Endodermal cell (in vitro differentiated cells): ENCODE results near the gene FAR1. TPM values are rescaled to one million over a fixed set of nuclear protein-coding genes. Genes with fewer than 3 reads are reported as not detected.

Experiments
- DNase-seq: peaks from one replicate; pipeline ENCODE4 v3.0.0-alpha.2; 2017
- H3K27ac ChIP-seq: 2 replicates; pipeline ENCODE4 v1.5.1; 2013; ENCODE audit warnings: mild to moderate bottlenecking, low read depth, low read length, moderate library complexity
- H3K27me3 ChIP-seq: 2 replicates; pipeline ENCODE4 v1.6.1; 2013; ENCODE audit warnings: mild to moderate bottlenecking, low read length, moderate library complexity; ENCODE audit not compliant: insufficient read depth, control insufficient read depth, poor library complexity, severe bottlenecking
- H3K36me3 ChIP-seq: 2 replicates; pipeline ENCODE4 v1.7.0; 2013; ENCODE audit warnings: mild to moderate bottlenecking, low read length, moderate library complexity; ENCODE audit not compliant: control insufficient read depth, insufficient read depth
- H3K4me1 ChIP-seq: one replicate; pipeline ENCODE4 v1.7.0; 2013; ENCODE audit warnings: low read length; ENCODE audit not compliant: control insufficient read depth, insufficient read depth
- H3K4me3 ChIP-seq: 2 replicates; pipeline ENCODE4 v1.5.1; 2013; ENCODE audit warnings: mild to moderate bottlenecking, low read length, moderate library complexity
- H3K9ac ChIP-seq: 2 replicates; pipeline ENCODE4 v1.6.1; 2013; ENCODE audit warnings: mild to moderate bottlenecking, low read length, moderate library complexity; ENCODE audit not compliant: poor library complexity, severe bottlenecking; ENCODE audit errors: extremely low read depth
- H3K9me3 ChIP-seq: 2 replicates; pipeline ENCODE4 v1.6.1; 2013; ENCODE audit warnings: mild to moderate bottlenecking, low read length, moderate library complexity; ENCODE audit not compliant: control insufficient read depth
- H3K27ac Mint-ChIP-seq: 2 replicates; pipeline ENCODE4 v1.8.0; 2020; ENCODE audit warnings: mixed read lengths
- H3K27me3 Mint-ChIP-seq: 2 replicates; pipeline ENCODE4 v1.8.0; 2021; ENCODE audit warnings: mild to moderate bottlenecking, mixed read lengths; ENCODE audit not compliant: insufficient read depth
- H3K36me3 Mint-ChIP-seq: 2 replicates; pipeline ENCODE4 v1.8.0; 2020; ENCODE audit warnings: low read depth, mixed read lengths
- H3K4me1 Mint-ChIP-seq: 2 replicates; pipeline ENCODE4 v1.8.0; 2020; ENCODE audit warnings: mixed read lengths
- H3K4me3 Mint-ChIP-seq: 2 replicates; pipeline ENCODE4 v1.8.0; 2020; ENCODE audit warnings: mild to moderate bottlenecking, moderate library complexity, mixed read lengths
- H3K9me3 Mint-ChIP-seq: 2 replicates; pipeline ENCODE4 v1.8.0; 2020; ENCODE audit warnings: mild to moderate bottlenecking, mixed read lengths
- CTCF ChIP-seq: fragments of 200-600 bp; sonication (generic); conservative IDR thresholded peaks from 2 replicates; pipeline ENCODE4 v1.5.0; 2021; ENCODE audit warnings: antibody characterized with exemption, mild to moderate bottlenecking
- WGBS, 2 experiments: methylation state at CpG; one replicate each; pipeline versions ENCODE4 v1.1.5 to v1.1.7; 2013; ENCODE audit warnings: missing lambda C conversion rate in 2 of 2, mixed read lengths in 1 of 2; ENCODE audit not compliant: insufficient coverage in 1 of 2, insufficient read length in 1 of 2; 5-methylcytosine and 5-hydroxymethylcytosine counted together
- total RNA-seq, 2 donors: library from RNA; stranded (reverse); fragmentation: NEBNext Ultra II Directional in 1 of 2; extraction: Animal tissue kit (Norgen Biotek cat#: 25700) in 1 of 2; gene quantifications; 2 replicates in 1 of 2; 3 replicates in 1 of 2; pipeline ENCODE4 v1.2.1, GENCODE V29; 2021

The FAR1 gene
- total RNA-seq, 2 donors from 2014 or later, result 98.3 to 98.8 TPM

DNA sequence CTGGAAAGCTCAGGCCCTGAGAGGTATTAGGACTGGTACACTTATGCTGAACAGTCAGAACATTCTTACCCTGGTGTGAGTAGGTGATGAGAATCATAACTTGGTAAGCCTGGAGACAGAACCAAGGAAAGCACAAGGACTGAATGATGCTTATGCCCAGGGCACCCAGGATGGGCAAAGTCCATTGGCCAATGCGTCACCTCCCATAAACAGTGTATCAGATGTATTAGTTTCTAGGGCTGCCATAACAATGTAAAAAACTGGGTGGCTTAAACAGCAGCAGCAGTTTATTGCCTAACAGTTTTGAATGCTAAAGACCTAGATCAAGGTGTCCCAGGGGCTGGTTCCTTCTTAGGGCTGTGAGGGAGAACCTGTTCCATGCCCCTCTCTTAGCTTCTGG lies 107.0 kb downstream of the FAR1 start:
- peaks cover 11% of the 10 kb centered on the region for H3K27me3 ChIP-seq
- no peak overlapping the region for H3K9ac ChIP-seq
- 96 to 100% methylated on average over 1 of the region's 1 CpG for WGBS, 2 experiments
- TF ChIP-seq CTCF, result no peak
- H3K9me3 ChIP-seq, result peaks cover 4% of the 10 kb centered on the region
- no peaks in the 10 kb centered on the region for H3K36me3 ChIP-seq
- peaks cover 4% of the 10 kb centered on the region for H3K4me1 ChIP-seq
- Mint-ChIP-seq H3K36me3 (no peaks in the 10 kb centered on the region), H3K27ac (no peak overlapping the region), H3K4me1 (peaks cover 32% of the 10 kb centered on the region), H3K4me3 (no peak overlapping the region), H3K27me3 (peaks cover 19% of the 10 kb centered on the region), H3K9me3 (peaks cover 3% of the 10 kb centered on the region)
- no peak overlapping the region for H3K4me3 ChIP-seq
- DNase-seq, result no peak
- H3K27ac ChIP-seq, result no peak overlapping the region

DNA sequence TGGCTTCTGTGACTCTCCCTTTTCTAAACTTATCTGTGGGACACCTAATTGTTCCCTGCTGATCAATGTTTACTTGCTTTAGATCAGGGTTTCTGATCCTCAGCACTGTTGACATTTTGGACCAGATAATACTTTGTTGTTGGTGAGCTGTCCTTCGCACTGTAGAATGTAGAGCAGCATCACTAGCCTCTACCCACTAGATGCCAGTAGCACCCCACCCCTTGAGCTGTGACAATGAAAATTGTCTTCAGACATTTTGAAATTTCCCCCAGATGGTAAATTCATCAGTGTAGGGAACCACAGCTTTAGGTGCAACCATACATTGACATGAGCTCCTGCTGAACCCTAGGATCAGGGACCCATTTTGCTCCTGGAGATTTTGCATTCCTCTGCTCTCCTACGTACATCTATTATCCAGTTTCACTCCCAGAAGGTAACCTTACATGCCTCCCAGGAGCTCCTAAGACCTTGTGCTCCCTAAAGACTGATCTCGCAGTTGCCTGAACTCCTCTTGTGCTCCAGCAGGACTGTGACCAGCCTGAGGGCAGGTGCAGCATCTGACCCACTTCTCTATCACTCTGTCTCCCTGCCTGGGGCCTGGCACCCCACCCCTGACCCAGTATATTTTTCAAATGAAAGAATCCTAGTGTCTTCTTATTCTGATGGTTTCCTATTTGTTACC lies 107.8 kb downstream of the FAR1 start:
- Mint-ChIP-seq H3K4me3 (no peak overlapping the region), H3K9me3 (peaks cover 3% of the 10 kb centered on the region), H3K27ac (peak overlapping the region; percentile 59), H3K4me1 (peaks cover 32% of the 10 kb centered on the region), H3K27me3 (peaks cover 19% of the 10 kb centered on the region), H3K36me3 (no peaks in the 10 kb centered on the region)
- 79 to 80% methylated on average over 1 to 3 of the region's 3 CpGs for WGBS, 2 experiments
- H3K36me3 ChIP-seq, result no peaks in the 10 kb centered on the region
- no peak overlapping the region for H3K27ac ChIP-seq
- no peak overlapping the region for H3K4me3 ChIP-seq
- DNase-seq, result peak; percentile 76
- peaks cover 4% of the 10 kb centered on the region for H3K9me3 ChIP-seq
- peaks cover 6% of the 10 kb centered on the region for H3K27me3 ChIP-seq
- peak; percentile 76 for TF ChIP-seq CTCF
- peaks cover 4% of the 10 kb centered on the region for H3K4me1 ChIP-seq
- no peak overlapping the region for H3K9ac ChIP-seq

DNA sequence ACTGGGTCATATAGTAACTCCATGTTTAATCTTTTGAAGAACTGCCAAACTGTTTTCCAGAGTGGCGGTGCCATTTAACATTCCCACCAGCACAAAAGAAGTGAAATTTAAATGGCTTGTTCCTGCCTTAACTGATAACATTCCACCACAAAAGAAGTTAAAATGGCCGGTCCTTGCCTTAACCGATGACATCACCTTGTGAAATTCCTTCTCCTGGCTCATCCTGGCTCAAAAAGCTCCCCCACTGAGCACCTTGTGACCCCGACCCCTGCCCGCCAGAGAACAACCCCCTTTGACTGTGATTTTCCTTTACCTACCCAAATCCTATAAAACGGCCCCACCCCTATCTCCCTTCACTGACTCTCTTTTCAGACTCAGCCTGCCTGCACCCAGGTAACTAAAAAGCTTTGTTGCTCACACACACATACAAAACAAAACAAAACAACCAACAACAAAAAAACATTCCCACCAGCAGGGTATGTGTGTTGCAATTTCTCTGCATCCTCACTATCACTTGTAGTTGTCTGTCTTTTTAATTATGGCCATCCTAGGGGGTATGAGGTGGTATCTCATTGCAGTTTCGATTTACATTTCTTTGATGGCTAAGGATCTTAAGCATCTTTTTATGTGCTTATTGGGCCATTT lies 109.0 kb downstream of the FAR1 start:
- peaks cover 18% of the 10 kb centered on the region for H3K27me3 Mint-ChIP-seq
- peak overlapping the region; percentile 20 for H3K4me3 ChIP-seq

More for the DNA sequence above, 109.0 kb downstream of the FAR1 start:
- H3K27me3 ChIP-seq, result peaks cover 6% of the 10 kb centered on the region
- TF ChIP-seq CTCF, result peak; percentile 41
- DNase-seq, result peak; percentile 84
- WGBS, 2 experiments, result 3 to 7% methylated on average over 2 to 7 of the region's 7 CpGs
- H3K9me3 Mint-ChIP-seq, result peaks cover 3% of the 10 kb centered on the region
- H3K36me3 ChIP-seq, result no peaks in the 10 kb centered on the region
- H3K27ac Mint-ChIP-seq, result peak overlapping the region; percentile 95
- H3K9me3 ChIP-seq, result peaks cover 4% of the 10 kb centered on the region
- peak overlapping the region; percentile 14 for H3K9ac ChIP-seq
- peaks cover 4% of the 10 kb centered on the region for H3K4me1 ChIP-seq
- peak overlapping the region; percentile 25 for H3K4me3 Mint-ChIP-seq
- no peak overlapping the region for H3K27ac ChIP-seq
- no peaks in the 10 kb centered on the region for H3K36me3 Mint-ChIP-seq
- H3K4me1 Mint-ChIP-seq, result peaks cover 34% of the 10 kb centered on the region
